Mesendoderm (in vitro differentiated cells): ENCODE measurements around the gene MARK3.

Source experiments
- DNase-seq: peaks from one replicate; pipeline ENCODE4 v3.0.0; 2013
- H2AK5ac ChIP-seq: 2 replicates; pipeline ENCODE4 v1.6.1; 2013; ENCODE audit warnings: low read length, inconsistent platforms
- H2BK120ac ChIP-seq: 2 replicates; pipeline ENCODE4 v1.6.1; 2013; ENCODE audit warnings: low read depth, mild to moderate bottlenecking, low read length, moderate library complexity, mixed read lengths
- H2BK15ac ChIP-seq: replicated peaks from 2 replicates; pipeline ENCODE4 v1.6.1; 2013; ENCODE audit warnings: low read depth, mild to moderate bottlenecking, moderate library complexity
- H2BK5ac ChIP-seq: 2 replicates; pipeline ENCODE4 v1.6.1; 2013; ENCODE audit warnings: low read length, inconsistent platforms
- H3K18ac ChIP-seq: 2 replicates; pipeline ENCODE4 v1.6.1; 2013; ENCODE audit warnings: mild to moderate bottlenecking, low read length, mixed read lengths
- H3K23ac ChIP-seq: one replicate; pipeline ENCODE4 v1.6.1; 2013; ENCODE audit warnings: low read length
- H3K27ac ChIP-seq: 2 replicates; pipeline ENCODE4 v1.5.1; 2013; ENCODE audit warnings: low read depth, mild to moderate bottlenecking, inconsistent platforms, low read length, moderate library complexity
- H3K27me3 ChIP-seq: 2 replicates; pipeline ENCODE4 v1.6.1; 2013; ENCODE audit warnings: low read length, control low read depth, mild to moderate bottlenecking, inconsistent platforms; ENCODE audit not compliant: insufficient read depth, poor library complexity
- H3K36me3 ChIP-seq: 2 replicates; pipeline ENCODE4 v1.6.1; 2013; ENCODE audit warnings: low read length, inconsistent platforms; ENCODE audit not compliant: control insufficient read depth, insufficient read depth
- H3K4ac ChIP-seq: one replicate; pipeline ENCODE4 v1.6.1; 2013; ENCODE audit warnings: low read depth, mild to moderate bottlenecking, low read length, moderate library complexity
- H3K4me1 ChIP-seq: 2 replicates; pipeline ENCODE4 v1.6.1; 2013; ENCODE audit warnings: low read depth, low read length, inconsistent platforms; ENCODE audit not compliant: control insufficient read depth
- H3K4me2 ChIP-seq: 2 replicates; pipeline ENCODE4 v1.6.1; 2013; ENCODE audit warnings: low read length
- H3K4me3 ChIP-seq: 2 replicates; pipeline ENCODE4 v1.5.1; 2013; ENCODE audit warnings: mild to moderate bottlenecking, low read length
- H3K56ac ChIP-seq: one replicate; pipeline ENCODE4 v1.6.1; 2013; ENCODE audit warnings: low read length
- H3K79me1 ChIP-seq: 2 replicates; pipeline ENCODE4 v1.6.1; 2013; ENCODE audit warnings: low read length, inconsistent platforms
- H3K79me2 ChIP-seq: 2 replicates; pipeline ENCODE4 v1.6.1; 2013; ENCODE audit warnings: mild to moderate bottlenecking, low read length; ENCODE audit not compliant: control insufficient read depth, insufficient read depth
- H3K9ac ChIP-seq: 2 replicates; pipeline ENCODE4 v1.6.1; 2013; ENCODE audit warnings: low read length, inconsistent platforms
- H4K5ac ChIP-seq: one replicate; pipeline ENCODE4 v1.6.1; 2013; ENCODE audit warnings: low read length
- H4K8ac ChIP-seq: one replicate; pipeline ENCODE4 v1.6.1; 2013; ENCODE audit warnings: low read depth, mild to moderate bottlenecking, control low read depth, low read length, moderate library complexity
- WGBS: extraction: QIAGEN DNeasy Blood & Tissue Kit; methylation state at CpG from one replicate; pipeline ENCODE4 v1.1.7; 2013; ENCODE audit warnings: low lambda C conversion rate, missing lambda C conversion rate; ENCODE audit not compliant: insufficient coverage; ENCODE audit errors: extremely low coverage; 5-methylcytosine and 5-hydroxymethylcytosine counted together

The MARK3 gene

DNA sequence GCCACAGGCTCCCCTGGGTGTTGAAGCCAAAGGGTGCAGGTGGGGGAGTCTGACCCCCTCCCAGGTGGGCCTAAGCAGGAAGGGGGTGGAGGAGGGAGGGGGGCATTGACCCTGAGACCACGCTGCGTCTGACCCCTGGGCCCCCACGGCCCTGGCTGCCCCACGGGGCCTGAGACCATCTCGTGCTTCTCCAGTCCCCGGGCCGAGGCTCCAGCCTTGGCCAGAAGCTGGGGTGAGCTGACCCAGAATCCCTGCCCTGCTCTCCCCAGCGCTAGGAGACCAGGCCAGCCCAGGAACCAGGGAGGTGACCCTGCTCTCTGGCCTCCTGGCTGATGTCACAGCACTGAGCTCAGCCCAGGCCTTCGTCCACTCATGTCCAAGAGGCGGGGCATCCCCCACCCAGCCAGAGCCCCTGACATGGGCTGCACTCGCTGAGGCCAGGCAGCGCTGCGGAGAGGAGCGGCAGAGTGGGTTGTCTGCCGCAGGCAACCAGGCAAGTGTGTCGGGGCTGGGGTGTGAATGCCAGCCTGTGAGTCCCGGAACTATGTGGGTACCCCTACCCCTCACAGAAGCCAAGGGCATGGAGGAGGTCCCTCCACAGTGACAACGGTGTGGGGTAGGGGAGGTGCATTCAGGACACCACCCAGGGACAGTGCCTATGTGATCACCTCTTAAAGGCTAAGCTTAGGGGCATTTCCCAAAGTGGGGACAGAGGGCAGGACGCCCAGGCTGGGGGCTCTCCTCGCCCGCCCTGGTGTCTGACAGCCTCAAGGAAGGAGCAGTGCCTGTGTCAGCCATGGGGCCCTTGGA is 150.1 kb downstream of the MARK3 start:
- H4K8ac ChIP-seq: no peak overlapping the region
- no peak overlapping the region for H2AK5ac ChIP-seq
- H2BK120ac ChIP-seq: no peak overlapping the region
- no peak overlapping the region for H3K4me2 ChIP-seq
- H3K56ac ChIP-seq: no peak overlapping the region
- no peak overlapping the region for H3K4me3 ChIP-seq
- H2BK15ac ChIP-seq: no peak overlapping the region
- H3K23ac ChIP-seq: no peak overlapping the region
- no peaks in the 10 kb centered on the region for H3K27me3 ChIP-seq
- no peak overlapping the region for H3K27ac ChIP-seq
- H3K79me1 ChIP-seq: peaks cover 7% of the 10 kb centered on the region
- H3K4ac ChIP-seq: no peak overlapping the region
- no peak overlapping the region for H3K18ac ChIP-seq
- no peaks in the 10 kb centered on the region for H3K4me1 ChIP-seq
- no peak overlapping the region for H4K5ac ChIP-seq
- peaks cover 2% of the 10 kb centered on the region for H3K79me2 ChIP-seq
- no peak overlapping the region for H3K9ac ChIP-seq
- DNase-seq: no peak
- H2BK5ac ChIP-seq: no peak overlapping the region
- WGBS: no CpG with 5 or more reads among the region's 21 CpGs
- no peaks in the 10 kb centered on the region for H3K36me3 ChIP-seq

DNA sequence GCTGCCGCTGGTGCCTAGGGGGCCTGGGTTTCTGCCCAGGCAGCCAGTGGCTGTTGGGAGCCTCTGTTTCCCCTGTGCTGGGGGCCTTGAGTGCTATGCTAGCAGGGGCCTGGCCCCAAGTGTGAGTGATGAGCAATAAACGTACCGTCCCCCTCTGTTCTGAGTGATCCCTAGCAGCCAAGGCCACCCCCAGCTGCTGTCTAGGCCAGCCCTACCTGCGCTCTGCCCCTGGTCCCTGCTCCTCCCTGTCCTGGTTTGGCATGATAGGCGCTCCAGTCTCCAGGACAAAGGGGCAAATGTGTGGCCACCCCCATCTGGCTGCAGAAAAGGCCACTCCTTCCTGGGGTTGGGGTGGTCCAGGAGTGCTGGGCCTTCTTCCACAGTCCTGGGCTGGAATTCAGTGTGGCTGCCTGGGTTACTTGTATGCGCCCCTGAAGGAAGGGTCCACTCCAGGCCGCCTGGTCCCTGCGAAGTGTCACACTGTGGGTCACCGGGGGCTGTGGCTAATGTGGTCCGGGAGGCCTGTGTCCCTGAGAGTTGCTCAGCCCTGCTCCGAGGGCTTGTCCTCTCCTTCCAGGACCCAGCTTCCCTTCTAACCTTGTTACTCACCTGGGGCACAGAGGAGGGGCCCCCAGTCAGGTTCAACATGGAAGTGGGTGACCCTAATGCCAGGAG is 150.8 kb downstream of the MARK3 start:
- H3K23ac ChIP-seq: no peak overlapping the region
- H3K27ac ChIP-seq: no peak overlapping the region
- H3K79me1 ChIP-seq: peaks cover 3% of the 10 kb centered on the region
- H2BK5ac ChIP-seq: no peak overlapping the region
- H2AK5ac ChIP-seq: no peak overlapping the region
- H3K18ac ChIP-seq: no peak overlapping the region
- no peak overlapping the region for H3K4me2 ChIP-seq
- no peak overlapping the region for H4K5ac ChIP-seq
- H3K27me3 ChIP-seq: no peaks in the 10 kb centered on the region
- no peak for DNase-seq
- H2BK15ac ChIP-seq: no peak overlapping the region
- no peaks in the 10 kb centered on the region for H3K4me1 ChIP-seq
- H3K79me2 ChIP-seq: no peaks in the 10 kb centered on the region
- H3K9ac ChIP-seq: no peak overlapping the region
- no peak overlapping the region for H3K56ac ChIP-seq
- no peak overlapping the region for H4K8ac ChIP-seq
- H3K4ac ChIP-seq: no peak overlapping the region
- no peak overlapping the region for H3K4me3 ChIP-seq
- WGBS: no CpG with 5 or more reads among the region's 11 CpGs
- no peak overlapping the region for H2BK120ac ChIP-seq
- no peaks in the 10 kb centered on the region for H3K36me3 ChIP-seq

- no peak overlapping the region for H2BK15ac ChIP-seq
- peaks cover under 1% of the 10 kb centered on the region for H3K79me1 ChIP-seq
- DNase-seq: no peak
- H4K5ac ChIP-seq: no peak overlapping the region
- H3K4ac ChIP-seq: no peak overlapping the region
- H4K8ac ChIP-seq: no peak overlapping the region
- H3K27ac ChIP-seq: no peak overlapping the region
- no peak overlapping the region for H3K56ac ChIP-seq
- H3K4me2 ChIP-seq: no peak overlapping the region
- no peak overlapping the region for H3K4me3 ChIP-seq
- H3K4me1 ChIP-seq: no peaks in the 10 kb centered on the region
- H3K36me3 ChIP-seq: no peaks in the 10 kb centered on the region
- no peak overlapping the region for H3K18ac ChIP-seq
- H3K9ac ChIP-seq: no peak overlapping the region
- H3K27me3 ChIP-seq: no peaks in the 10 kb centered on the region
- H3K79me2 ChIP-seq: no peaks in the 10 kb centered on the region
- WGBS: no CpG with 5 or more reads among the region's 9 CpGs
- H2BK120ac ChIP-seq: no peak overlapping the region
- H2BK5ac ChIP-seq: no peak overlapping the region
- H2AK5ac ChIP-seq: no peak overlapping the region
- no peak overlapping the region for H3K23ac ChIP-seq
These were observed 151.5 kb downstream of the MARK3 start for GRCh38 chr14:103536693-103537092.

DNA sequence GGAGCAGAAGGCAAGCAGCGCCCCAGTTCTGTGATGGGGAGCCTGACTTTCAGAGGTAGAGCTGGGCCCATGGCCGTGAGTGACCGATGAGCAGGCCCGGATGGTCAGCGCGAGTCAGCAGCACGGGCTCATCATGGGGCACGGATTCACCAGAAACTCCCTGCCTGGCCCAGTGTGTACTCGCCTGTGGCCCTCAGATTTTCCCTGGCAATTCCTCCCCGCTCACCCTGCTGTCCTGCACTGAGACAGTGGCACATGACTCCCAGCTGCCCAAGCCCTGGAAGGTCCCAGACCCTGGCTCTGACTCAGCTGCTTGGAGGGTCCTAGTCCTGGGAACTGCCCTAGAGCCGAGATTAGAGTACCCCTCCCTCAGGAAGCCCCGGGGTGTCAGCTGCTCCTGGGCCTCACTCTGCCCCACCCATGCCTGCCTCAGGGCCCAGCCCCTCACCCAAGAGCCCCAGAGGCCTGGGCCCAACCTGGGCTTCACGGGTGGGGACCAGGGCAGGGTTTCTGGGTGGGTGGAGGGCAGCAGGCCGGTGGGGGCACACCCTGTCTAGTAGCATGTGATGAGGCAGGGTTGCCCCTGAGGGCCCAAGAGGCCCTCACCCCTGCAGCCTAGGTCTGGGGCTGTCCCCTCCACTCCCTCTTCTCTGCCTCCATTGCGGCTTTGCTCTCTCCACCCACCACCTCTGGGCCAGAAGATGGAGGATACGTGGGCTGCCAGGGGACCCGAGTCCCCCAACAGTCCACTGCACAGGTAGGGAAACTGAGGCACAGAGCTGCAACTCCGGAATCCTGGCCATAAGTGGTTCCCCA is 152.2 kb downstream of the MARK3 start:
- Histone ChIP-seq H4K5ac (no peak overlapping the region), H3K36me3 (no peaks in the 10 kb centered on the region), H3K4me1 (peaks cover 3% of the 10 kb centered on the region), H3K9ac (no peak overlapping the region), H3K79me1 (no peaks in the 10 kb centered on the region), H3K27me3 (no peaks in the 10 kb centered on the region), H3K4me3 (no peak overlapping the region), H4K8ac (no peak overlapping the region), H3K56ac (no peak overlapping the region), H2AK5ac (no peak overlapping the region), H3K23ac (no peak overlapping the region), H3K79me2 (no peaks in the 10 kb centered on the region), H2BK15ac (no peak overlapping the region), H3K27ac (no peak overlapping the region), H3K18ac (no peak overlapping the region), H3K4me2 (no peak overlapping the region), H3K4ac (no peak overlapping the region), H2BK5ac (no peak overlapping the region), H2BK120ac (no peak overlapping the region)
- no peak for DNase-seq
- no CpG with 5 or more reads among the region's 18 CpGs for WGBS

GRCh38 chr14:103538291-103539055 is 153.3 kb downstream of the MARK3 start:
- H4K5ac ChIP-seq: no peak overlapping the region
- H2BK120ac ChIP-seq: no peak overlapping the region
- no peak overlapping the region for H3K27ac ChIP-seq
- H2BK15ac ChIP-seq: no peak overlapping the region
- H2BK5ac ChIP-seq: no peak overlapping the region
- H3K4me2 ChIP-seq: no peak overlapping the region
- H3K4ac ChIP-seq: no peak overlapping the region
- H3K36me3 ChIP-seq: no peaks in the 10 kb centered on the region
- no CpG with 5 or more reads among the region's 30 CpGs for WGBS
- H3K23ac ChIP-seq: no peak overlapping the region
- H3K79me2 ChIP-seq: no peaks in the 10 kb centered on the region
- no peak for DNase-seq
- no peaks in the 10 kb centered on the region for H3K27me3 ChIP-seq
- no peak overlapping the region for H3K4me3 ChIP-seq
- H2AK5ac ChIP-seq: no peak overlapping the region
- H3K79me1 ChIP-seq: no peaks in the 10 kb centered on the region
- H3K56ac ChIP-seq: no peak overlapping the region
- H4K8ac ChIP-seq: no peak overlapping the region
- no peak overlapping the region for H3K9ac ChIP-seq
- H3K18ac ChIP-seq: no peak overlapping the region
- peaks cover 7% of the 10 kb centered on the region for H3K4me1 ChIP-seq
